RWPE1 (cell line): ENCODE measurements around the gene TPM2.

ENCODE experiments used
- CTCF ChIA-PET: fragments of 350-600 bp; sonication (Branson Sonifier 250); formaldehyde crosslinking; extraction: SDS; loops from one replicate; lab custom pipeline; 2021; lab: Yijun Ruan, JAX
- POLR2A ChIA-PET: fragments of 400-600 bp; formaldehyde crosslinking; extraction: SDS; loops from one replicate; lab custom pipeline; 2020; ENCODE audit warnings: antibody characterized with exemption; ENCODE audit not compliant: low non-redundant PET; lab: Yijun Ruan, JAX
- DNase-seq: peaks from one replicate; pipeline ENCODE4 v3.0.0; 2012; ENCODE audit warnings: low spot score
- H3K27ac ChIP-seq: fragments of 450-650 bp; 2 replicates; pipeline ENCODE4 v1.5.1; 2017
- CTCF ChIP-seq: fragments of 450-650 bp; conservative IDR thresholded peaks from 2 replicates; pipeline ENCODE4 v1.5.1; 2017; ENCODE audit warnings: low read depth, mild to moderate bottlenecking

TPM2 gene

GRCh38 chr9:35732800-35733541 lies 43.2 kb upstream of the TPM2 start:
- peak; percentile 40 for TF ChIP-seq CTCF
- CTCF ChIA-PET = interaction anchor here (1.1 to 1.7 kb wide), 4 partner anchors 11 to 149 kb away, joined by 4 to 7 read pairs (median 6); partner anchors contain the start of gene CCDC107
- peak overlapping the region; percentile 95 for H3K27ac ChIP-seq
- DNase-seq = peak; percentile 87
- POLR2A ChIA-PET = interaction anchor here (2.4 kb wide), 1 partner anchor 16 kb away, joined by 13 read pairs; the partner anchor contains the start of genes GBA2 and RGP1

GRCh38 chr9:35732185-35732799 lies 42.6 kb upstream of the TPM2 start, which contains the start of the genes CREB3 and TLN1:
CREB3 (plus strand) TSS chr9:35732666; CDS start chr9:35732773, 107 bp downstream.
TLN1 (minus strand) TSS chr9:35732195; CDS start chr9:35725694, 6,501 bp downstream.
- CTCF ChIA-PET = interaction anchor here (1.1 to 1.7 kb wide), 4 partner anchors 68 to 150 kb away, joined by 3 to 7 read pairs (median 6); partner anchors contain the start of genes ARHGEF39 and CCDC107
- peak within 1 kb of the TSS; percentile 95 for H3K27ac ChIP-seq
- POLR2A ChIA-PET = interaction anchor here (0.5 to 2.4 kb wide), 2 partner anchors 17 to 79 kb away, joined by 3 to 13 read pairs; partner anchors contain the start of genes GBA2 and RGP1
- DNase-seq = peak; percentile 100
- peak; percentile 70 for TF ChIP-seq CTCF

GRCh38 chr9:35731415-35732184 lies 41.9 kb upstream of the TPM2 start:
- TF ChIP-seq CTCF = no peak
- ChIA-PET CTCF (interaction anchor here (0.6 to 1.7 kb wide), 4 partner anchors 36 to 85 kb away, joined by 3 to 7 read pairs (median 3); partner anchors contain the start of genes ARHGEF39 and CCDC107), POLR2A (interaction anchor here (1.0 to 2.4 kb wide), 2 partner anchors 18 to 85 kb away, joined by 4 to 13 read pairs; partner anchors contain the start of genes GBA2 and RGP1)
- peak overlapping the region; percentile 95 for H3K27ac ChIP-seq
- DNase-seq = peak; percentile 62

GRCh38 chr9:35730486-35730854 lies 40.7 kb upstream of the TPM2 start:
- H3K27ac ChIP-seq = peak overlapping the region; percentile 50
- POLR2A ChIA-PET = interaction anchor here (0.8 kb wide), 1 partner anchor 69 kb away, joined by 3 read pairs; no protein-coding TSS in a partner anchor

More at GRCh38 chr9:35730486-35730854, 40.7 kb upstream of the TPM2 start:
- no peak for TF ChIP-seq CTCF
- DNase-seq = no peak
- CTCF ChIA-PET = interaction anchor here (0.6 kb wide), 1 partner anchor 1622 kb away, joined by 3 read pairs; no protein-coding TSS in a partner anchor
